Measurements from ENCODE around the gene RASSF1. TPM values are rescaled to one million over a fixed set of nuclear protein-coding genes. Genes with fewer than 3 reads are reported as not detected.

Gene RASSF1
- total and polyA plus RNA-seq, 2 of the 13 experiments (the other 11 are each of a cell fraction or from before 2014, with no cell fraction given) = 10.2 to 27.5 TPM

GRCh38 chr3:50350527-50351322 is 10.1 kb upstream of the RASSF1 start, which contains the start of the genes CYB561D2 and NPRL2 (continued):
- TF ChIP-seq TAF1 (CRISPR knock-in tag; IDR thresholded peaks at IDR 0.05) (peak; percentile 84), NFE2L1 (CRISPR knock-in tag; IDR thresholded peaks at IDR 0.05; ENCODE audit: borderline replicate concordance) (peak; percentile 88), ZHX1 (CRISPR knock-in tag; IDR thresholded peaks at IDR 0.05; ENCODE audit: low read depth) (peak; percentile 73; the same call in 1 of the 2 replicates), DMTF1 (CRISPR knock-in tag; IDR thresholded peaks at IDR 0.05) (no peak), ZBTB7A (CRISPR knock-in tag; IDR thresholded peaks at IDR 0.05) (peak; percentile 88), ZNF276 (CRISPR knock-in tag; IDR thresholded peaks at IDR 0.05; ENCODE audit: low read depth) (peak; percentile 92; the same call in 1 of the 2 replicates), ZSCAN25 (CRISPR knock-in tag; IDR thresholded peaks at IDR 0.05) (peak; percentile 66), ZNF317 (CRISPR knock-in tag; IDR thresholded peaks at IDR 0.05) (peak; percentile 59), GATAD1 (CRISPR knock-in tag; IDR thresholded peaks at IDR 0.05) (peak; percentile 86), ZNF326 (CRISPR knock-in tag; IDR thresholded peaks at IDR 0.05; ENCODE audit: borderline replicate concordance) (no peak), ZNF557 (CRISPR knock-in tag; IDR thresholded peaks at IDR 0.05) (no peak), ZSCAN12 (CRISPR knock-in tag; IDR thresholded peaks at IDR 0.05) (no peak), ZNF879 (CRISPR knock-in tag; IDR thresholded peaks at IDR 0.05) (peak; percentile 90; the same call in 1 of the 2 replicates), ELF4 (CRISPR knock-in tag; IDR thresholded peaks at IDR 0.05; ENCODE audit: borderline replicate concordance) (peak; percentile 99), SKI (IDR thresholded peaks at IDR 0.05; ENCODE audit: partially characterized antibody) (no peak), TFDP1 (CRISPR knock-in tag; IDR thresholded peaks at IDR 0.05; ENCODE audit: borderline replicate concordance) (peak; percentile 96), ZNF841 (CRISPR knock-in tag; IDR thresholded peaks at IDR 0.05; ENCODE audit: borderline replicate concordance) (no peak; the same call in 1 of the 2 replicates), CERS6 (CRISPR knock-in tag; IDR thresholded peaks at IDR 0.05) (peak; percentile 61; the same call in 1 of the 2 replicates), ATF1 (CRISPR knock-in tag; IDR thresholded peaks at IDR 0.05) (peak; percentile 90), NFRKB (IDR thresholded peaks at IDR 0.05) (no peak)
